ACC112 (cell line): ENCODE data around the gene ANKRD53.

Experiments
- H2AFZ ChIP-seq: fragments of 200-600 bp; sonication (generic); one replicate; pipeline ENCODE4 v1.6.0; 2017; ENCODE audit warnings: antibody characterized with exemption, low read length; ENCODE audit not compliant: unreplicated experiment
- H3K27ac ChIP-seq: fragments of 200-600 bp; sonication (generic); 2 replicates; pipeline ENCODE4 v1.5.1; 2014; ENCODE audit warnings: low read depth, mild to moderate bottlenecking, antibody characterized with exemption, low read length, moderate library complexity
- H3K27me3 ChIP-seq: fragments of 200-600 bp; sonication (generic); 2 replicates; pipeline ENCODE4 v1.6.1; 2014; ENCODE audit warnings: mild to moderate bottlenecking, antibody characterized with exemption, low read length, moderate library complexity, mixed read lengths; ENCODE audit not compliant: insufficient read depth
- H3K36me3 ChIP-seq: fragments of 200-600 bp; sonication (generic); 2 replicates; pipeline ENCODE4 v1.6.1; 2016; ENCODE audit warnings: mild to moderate bottlenecking, antibody characterized with exemption, low read length, moderate library complexity, mixed read lengths; ENCODE audit not compliant: insufficient read depth
- H3K4me1 ChIP-seq: fragments of 200-600 bp; sonication (generic); one replicate; pipeline ENCODE4 v1.6.1; 2016; ENCODE audit warnings: low read length, mixed read lengths; ENCODE audit not compliant: insufficient read depth, unreplicated experiment, control insufficient read depth
- H3K4me3 ChIP-seq: fragments of 200-600 bp; sonication (generic); 2 replicates; pipeline ENCODE4 v1.5.1; 2014; ENCODE audit warnings: mild to moderate bottlenecking, low read depth, low read length
- H3K79me2 ChIP-seq: fragments of 200-600 bp; sonication (generic); one replicate; pipeline ENCODE4 v1.6.0; 2016; ENCODE audit warnings: low read length; ENCODE audit not compliant: control insufficient read depth, unreplicated experiment, insufficient read depth

Gene ANKRD53, protein sequence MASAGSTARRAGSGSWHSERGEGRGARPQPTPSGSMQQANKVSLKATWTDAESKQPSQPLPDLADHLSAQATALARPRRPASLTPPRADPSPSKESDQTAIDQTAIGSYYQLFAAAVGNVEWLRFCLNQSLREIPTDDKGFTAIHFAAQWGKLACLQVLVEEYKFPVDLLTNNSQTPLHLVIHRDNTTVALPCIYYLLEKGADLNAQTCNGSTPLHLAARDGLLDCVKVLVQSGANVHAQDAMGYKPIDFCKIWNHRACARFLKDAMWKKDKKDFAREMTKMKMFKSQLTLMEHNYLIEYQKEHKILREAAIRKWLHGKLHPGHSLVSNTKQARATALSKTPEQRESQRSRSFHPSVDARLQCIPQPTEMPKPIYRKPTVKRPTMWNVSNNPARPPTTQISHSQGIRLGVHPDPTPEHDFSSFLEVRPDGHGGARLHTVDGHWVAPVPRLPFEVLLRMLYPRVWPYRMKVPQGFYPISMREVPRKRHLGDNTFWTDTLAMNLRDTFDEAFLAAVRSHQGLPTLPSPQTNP

GRCh38 chr2:70978341-70979179, at the start of gene ANKRD53:
ANKRD53 (plus strand) TSS chr2:70978630; CDS start chr2:70978646, 16 bp downstream.
- Histone ChIP-seq H3K27me3 (no peaks in the 10 kb centered on the region), H3K36me3 (no peaks in the 10 kb centered on the region), H3K27ac (peak within 1 kb of the TSS; percentile 86), H2AFZ (peak within 1 kb of the TSS; percentile 54), H3K4me1 (peaks cover 13% of the 10 kb centered on the region), H3K4me3 (peak within 1 kb of the TSS; percentile 80), H3K79me2 (no peaks in the 10 kb centered on the region)

- Histone ChIP-seq H2AFZ (no peak overlapping the region), H3K79me2 (no peaks in the 10 kb centered on the region), H3K27ac (no peak overlapping the region), H3K4me1 (no peaks in the 10 kb centered on the region), H3K27me3 (no peaks in the 10 kb centered on the region), H3K36me3 (no peaks in the 10 kb centered on the region), H3K4me3 (no peak overlapping the region)
These were observed 47.8 kb upstream of the ANKRD53 start for GRCh38 chr2:70930371-70931329.

GRCh38 chr2:70931376-70932000, 46.9 kb upstream of the ANKRD53 start:
- H3K27me3 ChIP-seq: no peaks in the 10 kb centered on the region
- no peaks in the 10 kb centered on the region for H3K79me2 ChIP-seq
- no peaks in the 10 kb centered on the region for H3K4me1 ChIP-seq
- no peaks in the 10 kb centered on the region for H3K36me3 ChIP-seq
- no peak overlapping the region for H3K4me3 ChIP-seq
- no peak overlapping the region for H3K27ac ChIP-seq
- H2AFZ ChIP-seq: no peak overlapping the region

DNA sequence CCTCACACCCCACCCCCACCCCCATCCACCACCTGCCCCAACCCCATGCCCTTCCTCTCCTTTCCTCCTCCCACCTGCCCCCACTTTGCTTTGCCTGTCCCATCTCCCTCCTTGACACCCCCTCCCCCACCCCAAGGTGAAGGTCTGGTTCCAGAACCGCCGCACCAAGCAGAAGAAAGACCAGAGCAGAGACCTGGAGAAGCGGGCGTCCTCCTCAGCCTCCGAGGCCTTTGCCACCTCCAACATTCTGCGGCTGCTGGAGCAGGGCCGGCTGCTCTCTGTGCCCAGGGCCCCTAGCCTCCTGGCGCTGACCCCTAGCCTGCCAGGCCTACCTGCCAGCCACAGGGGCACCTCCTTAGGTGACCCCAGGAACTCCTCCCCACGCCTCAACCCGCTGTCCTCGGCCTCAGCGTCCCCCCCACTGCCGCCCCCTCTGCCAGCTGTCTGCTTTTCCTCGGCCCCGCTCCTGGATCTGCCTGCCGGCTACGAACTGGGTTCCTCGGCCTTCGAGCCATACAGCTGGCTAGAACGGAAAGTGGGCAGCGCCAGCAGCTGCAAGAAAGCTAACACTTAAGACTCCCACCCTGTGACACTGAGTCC, 45.7 kb upstream of the ANKRD53 start:
- Histone ChIP-seq H2AFZ (no peak overlapping the region), H3K79me2 (no peaks in the 10 kb centered on the region), H3K27ac (no peak overlapping the region), H3K4me1 (no peaks in the 10 kb centered on the region), H3K4me3 (no peak overlapping the region), H3K27me3 (no peaks in the 10 kb centered on the region), H3K36me3 (no peaks in the 10 kb centered on the region)

DNA sequence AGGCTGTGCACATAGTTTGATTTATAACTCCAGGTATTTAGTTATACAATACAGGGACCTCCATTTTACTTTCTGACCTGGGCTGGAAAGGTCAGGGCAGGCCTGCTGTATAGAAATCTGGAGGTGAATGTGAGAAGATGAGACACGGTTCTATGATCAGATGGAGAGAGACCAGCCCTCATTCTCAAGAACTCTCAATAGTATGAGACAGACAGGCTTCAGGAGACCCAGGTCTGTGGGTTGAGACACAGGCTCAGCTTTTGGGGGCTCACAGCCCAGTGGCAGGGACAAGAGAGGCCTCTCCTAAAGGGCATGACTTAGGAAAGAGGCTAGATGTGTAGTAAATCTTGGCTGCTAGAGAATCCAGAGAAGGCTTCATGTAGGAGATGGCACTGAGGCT, 43.4 kb upstream of the ANKRD53 start:
- H3K27ac ChIP-seq: no peak overlapping the region
- H2AFZ ChIP-seq: no peak overlapping the region
- H3K79me2 ChIP-seq: no peaks in the 10 kb centered on the region
- H3K4me1 ChIP-seq: no peaks in the 10 kb centered on the region
- H3K36me3 ChIP-seq: no peaks in the 10 kb centered on the region
- H3K4me3 ChIP-seq: no peak overlapping the region
- no peaks in the 10 kb centered on the region for H3K27me3 ChIP-seq

- H3K36me3 ChIP-seq: no peaks in the 10 kb centered on the region
- no peaks in the 10 kb centered on the region for H3K4me1 ChIP-seq
- H3K4me3 ChIP-seq: no peak within 1 kb of the TSS
- H3K79me2 ChIP-seq: no peaks in the 10 kb centered on the region
- H3K27me3 ChIP-seq: no peaks in the 10 kb centered on the region
- no peak within 1 kb of the TSS for H2AFZ ChIP-seq
- no peak within 1 kb of the TSS for H3K27ac ChIP-seq
These were observed 42.8 kb upstream of the ANKRD53 start, which contains the start of gene ATP6V1B1 for GRCh38 chr2:70935468-70936164. ATP6V1B1 (plus strand) TSS chr2:70935900; CDS start chr2:70935955, 55 bp downstream.

- Histone ChIP-seq H3K36me3 (no peaks in the 10 kb centered on the region), H3K27ac (no peak overlapping the region), H3K27me3 (no peaks in the 10 kb centered on the region), H3K79me2 (no peaks in the 10 kb centered on the region), H2AFZ (no peak overlapping the region), H3K4me3 (no peak overlapping the region), H3K4me1 (no peaks in the 10 kb centered on the region)
These were observed 42.1 kb upstream of the ANKRD53 start for GRCh38 chr2:70936165-70936978.

- Histone ChIP-seq H3K36me3 (no peaks in the 10 kb centered on the region), H3K4me3 (no peak overlapping the region), H2AFZ (no peak overlapping the region), H3K27me3 (no peaks in the 10 kb centered on the region), H3K27ac (no peak overlapping the region), H3K79me2 (no peaks in the 10 kb centered on the region), H3K4me1 (no peaks in the 10 kb centered on the region)
These were observed 41.2 kb upstream of the ANKRD53 start for GRCh38 chr2:70936979-70937811.
